Peyer's patch (tissue), 4 donors: ENCODE results near the gene ZNF503. TPM values are rescaled to one million over a fixed set of nuclear protein-coding genes. Genes with fewer than 3 reads are reported as not detected.

Source experiments
- DNase-seq, 3 donors: peaks; one replicate each; pipeline ENCODE4 v3.0.0-alpha.2; 2017 to 2019
- H3K27ac ChIP-seq, 4 donors: fragments of 200-600 bp; sonication (generic); one replicate each; pipeline ENCODE4 v1.5.1; 2016 to 2019
- H3K27me3 ChIP-seq, 2 donors: fragments of 200-600 bp; sonication (generic); one replicate each; pipeline ENCODE4 v1.5.1; 2019
- H3K36me3 ChIP-seq, 3 donors: fragments of 200-600 bp; sonication (generic); one replicate each; pipeline ENCODE4 v1.5.1; 2016 to 2019
- H3K4me1 ChIP-seq, 4 donors: fragments of 200-600 bp; sonication (generic); one replicate each; pipeline ENCODE4 v1.5.1; 2016 to 2019
- H3K4me3 ChIP-seq, 4 donors: fragments of 200-600 bp; sonication (generic); 1 replicate in 3 of 4; 2 replicates in 1 of 4; pipeline ENCODE4 v1.5.1; 2016 to 2019; ENCODE audit warnings: mild to moderate bottlenecking in 1 of 4
- H3K9me3 ChIP-seq, 4 donors: fragments of 200-600 bp; sonication (generic); one replicate each; pipeline ENCODE4 v1.5.1; 2016 to 2019; ENCODE audit warnings: mild to moderate bottlenecking in 1 of 4
- CTCF ChIP-seq, 6 experiments: fragments of 450-650 bp in 4 of 6; fragments of 200-600 bp in 2 of 6; sonication (generic) in 1 of 6; IDR thresholded peaks; one replicate each; pipeline ENCODE4 v1.5.1; 2017 to 2019; ENCODE audit warnings: antibody characterized with exemption in 6 of 6, mild to moderate bottlenecking in 3 of 6, moderate library complexity in 1 of 6
- POLR2A ChIP-seq, 2 donors: fragments of 450-650 bp; IDR thresholded peaks; one replicate each; pipeline ENCODE4 v1.5.1; 2017; ENCODE audit warnings: antibody characterized with exemption in 2 of 2, mild to moderate bottlenecking in 2 of 2, moderate library complexity in 2 of 2
- total RNA-seq, 4 donors: library from RNA; depleted of rRNA; stranded (reverse); fragments of >200 nt; gene quantifications; one replicate each; pipeline ENCODE4 v1.1.0, GENCODE V29; 2016

ZNF503 gene
- total RNA-seq, 4 donors from 2014 or later, result 5.2 to 9.1 (median 6.4) TPM

GRCh38 chr10:75425291-75426079 lies 23.9 kb upstream of the ZNF503 start:
- Histone ChIP-seq H3K27me3 (no peaks in the 10 kb centered on the region), H3K4me3 (no peak overlapping the region), H3K9me3 (no peaks in the 10 kb centered on the region), H3K36me3 (no peaks in the 10 kb centered on the region), H3K4me1 (peaks cover 0 to 8% (median 0%) of the 10 kb centered on the region in 4 donors), H3K27ac (no peak overlapping the region)
- no peak for DNase-seq
- no peak for TF ChIP-seq CTCF (IDR thresholded peaks at IDR 0.05)
- TF ChIP-seq POLR2A (IDR thresholded peaks at IDR 0.05), result no peak

- no peaks in the 10 kb centered on the region for H3K27me3 ChIP-seq
- no peaks in the 10 kb centered on the region for H3K9me3 ChIP-seq
- no peak for TF ChIP-seq CTCF (IDR thresholded peaks at IDR 0.05)
- no peak for DNase-seq
- no peak overlapping the region for H3K27ac ChIP-seq
- no peaks in the 10 kb centered on the region for H3K36me3 ChIP-seq
- H3K4me1 ChIP-seq, result no peaks in the 10 kb centered on the region
- H3K4me3 ChIP-seq, result no peak overlapping the region
Measured at GRCh38 chr10:75424571-75424970, 23.0 kb upstream of the ZNF503 start.

GRCh38 chr10:75422913-75423312 lies 21.3 kb upstream of the ZNF503 start:
- Histone ChIP-seq H3K9me3 (no peaks in the 10 kb centered on the region), H3K4me3 (no peak overlapping the region), H3K27ac (no peak overlapping the region), H3K4me1 (no peaks in the 10 kb centered on the region), H3K36me3 (no peaks in the 10 kb centered on the region), H3K27me3 (no peaks in the 10 kb centered on the region)
- TF ChIP-seq POLR2A (IDR thresholded peaks at IDR 0.05), result no peak
- TF ChIP-seq CTCF (IDR thresholded peaks at IDR 0.05), result no peak
- DNase-seq, result no peak

GRCh38 chr10:75418712-75419111 lies 17.1 kb upstream of the ZNF503 start:
- no peaks in the 10 kb centered on the region for H3K27me3 ChIP-seq
- no peak overlapping the region for H3K27ac ChIP-seq
- no peaks in the 10 kb centered on the region for H3K9me3 ChIP-seq
- no peak for TF ChIP-seq POLR2A (IDR thresholded peaks at IDR 0.05)
- TF ChIP-seq CTCF (IDR thresholded peaks at IDR 0.05), result no peak
- DNase-seq, result no peak
- no peaks in the 10 kb centered on the region for H3K36me3 ChIP-seq
- no peak overlapping the region for H3K4me3 ChIP-seq
- no peaks in the 10 kb centered on the region for H3K4me1 ChIP-seq

GRCh38 chr10:75418293-75418692 lies 16.7 kb upstream of the ZNF503 start:
- TF ChIP-seq POLR2A (IDR thresholded peaks at IDR 0.05) (no peak), CTCF (IDR thresholded peaks at IDR 0.05) (no peak)
- H3K4me1 ChIP-seq, result no peaks in the 10 kb centered on the region

More at GRCh38 chr10:75418293-75418692, 16.7 kb upstream of the ZNF503 start:
- Histone ChIP-seq H3K27ac (no peak overlapping the region), H3K4me3 (no peak overlapping the region), H3K9me3 (no peaks in the 10 kb centered on the region), H3K36me3 (no peaks in the 10 kb centered on the region), H3K27me3 (no peaks in the 10 kb centered on the region)
- no peak for DNase-seq
